BLaER1 treated with 17β-estradiol and CSF1 and Interleukin-3, amounts not matched to agents 10 nM and 100 nM (cell line): Measurements from ENCODE around the gene PDCD6IP.
"Not testable (repeated sequence)": the region's sequence is repeated elsewhere in the genome, so short reads cannot be mapped to it uniquely, and the experiment has no call there.

Source experiments
- H3K27ac ChIP-seq, 11 experiments: shearing (Covaris generic); formaldehyde crosslinking; 2 replicates each; pipeline ENCODE4 v1.8.1; 2022
- H3K27me3 ChIP-seq, 11 experiments: shearing (Covaris generic); formaldehyde crosslinking; 2 replicates each; pipeline ENCODE4 v1.8.1; 2022
- H3K36me3 ChIP-seq, 11 experiments: shearing (Covaris generic); formaldehyde crosslinking; 2 replicates each; pipeline ENCODE4 v1.8.1; 2022
- H3K4me1 ChIP-seq, 10 experiments: shearing (Covaris generic); formaldehyde crosslinking; 2 replicates each; pipeline ENCODE4 v1.8.1; 2022
- H3K4me2 ChIP-seq, 11 experiments: shearing (Covaris generic); formaldehyde crosslinking; 2 replicates each; pipeline ENCODE4 v1.8.1; 2022
- H3K4me3 ChIP-seq, 10 experiments: shearing (Covaris generic); formaldehyde crosslinking; 2 replicates each; pipeline ENCODE4 v1.8.1; 2022
- H3K9ac ChIP-seq, 11 experiments: shearing (Covaris generic); formaldehyde crosslinking; 2 replicates each; pipeline ENCODE4 v1.8.1; 2022
- H3K9me3 ChIP-seq, 11 experiments: shearing (Covaris generic); formaldehyde crosslinking; replicated peaks in 1 of 11; 2 replicates each; pipeline ENCODE4 v1.8.1; 2022
- H4K20me1 ChIP-seq, 11 experiments: shearing (Covaris generic); formaldehyde crosslinking; 2 replicates each; pipeline ENCODE4 v1.8.1; 2022
- Cebpa-rat ChIP-seq, 11 experiments: shearing (Covaris generic); IDR thresholded peaks; 2 replicates each; pipeline ENCODE4 v1.8.1; 2022

The PDCD6IP gene

DNA sequence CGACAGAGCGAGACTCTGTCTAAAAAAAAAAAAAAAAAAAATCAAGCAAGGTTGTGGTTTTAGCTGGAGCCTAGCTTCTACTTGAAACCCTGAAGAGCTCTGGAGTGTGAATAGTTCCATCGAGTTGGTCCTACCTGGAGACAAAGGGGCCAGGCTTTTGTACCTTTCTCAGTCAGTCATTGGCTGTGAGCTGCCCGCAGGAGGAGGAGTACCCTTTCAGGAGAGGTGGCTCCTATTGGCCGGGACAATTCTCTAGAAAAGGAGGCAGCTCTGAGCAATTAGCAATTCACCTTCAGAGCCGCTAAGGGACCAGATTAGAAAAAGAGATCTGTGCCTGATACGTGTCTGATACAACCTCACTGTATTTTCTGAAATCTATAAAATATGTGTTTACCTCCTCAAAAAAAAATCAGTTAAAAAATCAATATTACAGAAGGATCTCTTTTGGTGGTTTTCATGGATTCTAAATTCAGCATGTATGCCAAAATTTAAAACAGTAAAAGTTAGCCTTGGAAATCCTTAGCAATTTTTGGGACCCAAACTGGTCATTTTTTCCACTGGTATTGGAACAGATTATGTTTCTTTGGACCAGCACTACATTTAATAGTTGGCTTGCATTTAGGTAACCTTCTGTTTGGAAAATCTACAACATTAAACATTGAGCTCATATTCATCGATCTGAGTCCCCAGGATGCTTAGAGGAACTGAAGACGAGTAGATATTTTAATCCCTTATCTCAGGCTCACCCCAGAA lies 29.7 kb upstream of the PDCD6IP start:
- H3K4me3 ChIP-seq, result no peak overlapping the region

DNA sequence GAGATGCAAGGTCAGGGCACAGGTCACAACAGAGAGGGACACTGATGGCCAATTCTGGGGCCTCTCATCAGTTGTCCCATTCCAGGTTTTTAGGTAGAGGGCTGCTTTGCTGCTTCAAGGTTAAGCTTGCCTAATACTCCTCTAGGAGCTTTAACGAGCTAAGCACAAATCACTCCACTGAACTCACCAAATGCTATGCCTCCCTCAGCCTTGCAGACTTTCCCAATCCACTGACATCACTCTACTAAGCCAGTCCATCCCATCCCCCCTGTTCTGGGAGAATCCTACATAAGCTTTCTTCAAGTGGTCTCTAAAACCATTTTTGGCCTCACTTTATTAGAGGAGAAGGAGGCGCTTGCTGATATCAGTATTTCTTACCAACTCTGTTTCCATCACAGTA lies 24.8 kb upstream of the PDCD6IP start:
- no peak overlapping the region for H3K27ac ChIP-seq
- no peaks in the 10 kb centered on the region for H3K4me1 ChIP-seq

More for the DNA sequence above, 29.7 kb upstream of the PDCD6IP start:
- H3K36me3 ChIP-seq, result no peaks in the 10 kb centered on the region
- H3K9ac ChIP-seq, result no peak overlapping the region
- no peaks in the 10 kb centered on the region for H4K20me1 ChIP-seq
- H3K27me3 ChIP-seq, result no peaks in the 10 kb centered on the region
- TF ChIP-seq Cebpa-rat (IDR thresholded peaks at IDR 0.05), result no peak
- no peaks in the 10 kb centered on the region for H3K4me1 ChIP-seq
- no peaks in the 10 kb centered on the region for H3K9me3 ChIP-seq
- H3K4me2 ChIP-seq, result no peak overlapping the region
- no peak overlapping the region for H3K27ac ChIP-seq

DNA sequence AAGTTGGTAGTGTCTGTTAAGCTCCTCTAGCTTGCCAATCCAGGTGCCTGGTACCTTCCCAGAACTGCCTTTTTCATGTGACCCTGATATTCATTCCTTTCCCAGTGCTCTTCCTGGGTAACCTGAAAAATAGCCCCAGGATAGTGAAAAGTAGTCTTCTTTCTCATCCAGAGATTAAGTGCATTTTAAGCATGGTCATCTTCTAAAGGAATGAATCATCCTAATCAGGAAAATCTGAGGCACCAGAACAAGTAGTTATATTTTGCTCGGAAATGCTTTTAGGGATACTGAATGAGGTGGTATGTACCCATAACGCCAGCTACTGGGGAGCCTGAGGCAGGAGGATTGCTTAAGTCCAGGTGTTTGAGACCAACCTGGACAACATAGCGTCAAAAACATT lies 23.1 kb upstream of the PDCD6IP start:
- Histone ChIP-seq H3K4me2 (no peak overlapping the region), H3K4me1 (no peaks in the 10 kb centered on the region), H3K9me3 (no peaks in the 10 kb centered on the region), H3K9ac (no peak overlapping the region), H3K36me3 (no peaks in the 10 kb centered on the region), H3K27ac (no peak overlapping the region), H3K27me3 (no peaks in the 10 kb centered on the region), H4K20me1 (no peaks in the 10 kb centered on the region), H3K4me3 (no peak overlapping the region)
- TF ChIP-seq Cebpa-rat (IDR thresholded peaks at IDR 0.05), result no peak

More for the DNA sequence above, 24.8 kb upstream of the PDCD6IP start:
- no peak for TF ChIP-seq Cebpa-rat (IDR thresholded peaks at IDR 0.05)
- H4K20me1 ChIP-seq, result no peaks in the 10 kb centered on the region
- no peaks in the 10 kb centered on the region for H3K27me3 ChIP-seq
- no peak overlapping the region for H3K4me3 ChIP-seq
- H3K4me2 ChIP-seq, result no peak overlapping the region
- no peaks in the 10 kb centered on the region for H3K9me3 ChIP-seq
- H3K36me3 ChIP-seq, result no peaks in the 10 kb centered on the region
- no peak overlapping the region for H3K9ac ChIP-seq

DNA sequence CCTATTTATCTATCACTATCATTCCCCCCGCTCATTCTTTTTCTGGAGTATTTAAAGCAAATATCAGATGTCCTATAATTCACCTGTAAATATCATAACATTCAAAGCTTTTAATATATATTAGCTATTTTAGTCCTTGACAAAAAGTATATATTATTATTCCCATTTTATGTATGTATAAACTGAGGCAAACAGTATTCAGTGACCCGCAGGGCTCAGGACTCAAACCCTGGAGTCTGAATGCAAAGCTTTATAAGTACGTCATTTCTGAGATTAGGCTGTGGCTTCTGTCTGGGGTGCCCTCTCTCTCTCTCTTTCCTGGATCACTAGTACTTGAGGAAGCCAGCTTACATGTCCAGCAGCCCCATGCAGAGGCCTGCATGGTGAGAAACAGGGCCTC lies 20.4 kb upstream of the PDCD6IP start:
- H3K27me3 ChIP-seq, result no peaks in the 10 kb centered on the region
- no peaks in the 10 kb centered on the region for H3K4me1 ChIP-seq
- no peaks in the 10 kb centered on the region for H3K36me3 ChIP-seq
- H3K27ac ChIP-seq, result no peak overlapping the region
- no peaks in the 10 kb centered on the region for H3K9me3 ChIP-seq
- H3K4me3 ChIP-seq, result no peak overlapping the region
- no peak overlapping the region for H3K4me2 ChIP-seq
- H3K9ac ChIP-seq, result no peak overlapping the region
- TF ChIP-seq Cebpa-rat (IDR thresholded peaks at IDR 0.05), result no peak
- H4K20me1 ChIP-seq, result no peaks in the 10 kb centered on the region

DNA sequence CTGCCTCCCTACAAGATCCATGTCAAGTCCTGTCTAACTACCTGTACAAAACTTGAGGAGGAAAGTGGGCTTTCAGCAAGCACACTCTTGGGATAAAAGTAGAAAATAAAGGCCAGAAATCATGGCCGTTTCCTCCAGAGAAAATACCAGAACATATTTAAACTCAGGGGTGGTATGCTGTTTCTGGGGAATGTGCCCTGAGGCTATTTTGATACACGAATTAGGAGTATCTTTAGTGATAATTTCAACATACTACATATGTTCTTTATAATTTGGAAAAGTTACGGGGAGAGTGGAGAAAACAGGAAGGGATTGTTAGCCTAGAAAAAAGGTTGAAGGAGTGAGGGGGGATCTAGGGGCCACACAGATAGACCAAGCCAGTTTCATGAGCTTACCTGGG lies 18.7 kb upstream of the PDCD6IP start:
- Histone ChIP-seq H4K20me1 (no peaks in the 10 kb centered on the region), H3K9me3 (no peaks in the 10 kb centered on the region), H3K4me3 (no peak overlapping the region), H3K27me3 (no peaks in the 10 kb centered on the region), H3K27ac (no peak overlapping the region), H3K4me2 (no peak overlapping the region), H3K4me1 (no peaks in the 10 kb centered on the region), H3K9ac (no peak overlapping the region), H3K36me3 (no peaks in the 10 kb centered on the region)
- no peak for TF ChIP-seq Cebpa-rat (IDR thresholded peaks at IDR 0.05)

DNA sequence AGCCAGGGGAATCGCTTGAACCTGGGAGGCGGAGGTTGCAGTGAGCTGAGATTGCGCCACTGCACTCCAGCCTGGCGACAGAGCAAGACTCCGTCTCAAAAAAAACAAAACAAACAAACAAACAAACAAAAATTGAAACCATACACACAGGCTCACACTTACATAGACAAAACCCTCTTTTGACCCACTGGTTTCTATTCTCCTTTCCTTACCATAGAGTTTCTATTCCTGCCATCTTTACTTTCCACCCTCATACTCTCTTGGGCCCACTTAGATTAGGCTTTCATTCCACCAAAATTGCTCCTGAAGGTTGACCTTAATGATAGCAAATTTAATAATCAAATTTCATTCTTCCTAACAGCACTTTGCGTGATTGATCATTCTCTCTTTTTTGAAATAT lies 17.0 kb upstream of the PDCD6IP start:
- not testable (repeated sequence) for H3K4me3 ChIP-seq, H3K27ac ChIP-seq, H3K4me1 ChIP-seq, H3K9ac ChIP-seq, H3K27me3 ChIP-seq, H3K4me2 ChIP-seq, H3K9me3 ChIP-seq, H4K20me1 ChIP-seq, H3K36me3 ChIP-seq

DNA sequence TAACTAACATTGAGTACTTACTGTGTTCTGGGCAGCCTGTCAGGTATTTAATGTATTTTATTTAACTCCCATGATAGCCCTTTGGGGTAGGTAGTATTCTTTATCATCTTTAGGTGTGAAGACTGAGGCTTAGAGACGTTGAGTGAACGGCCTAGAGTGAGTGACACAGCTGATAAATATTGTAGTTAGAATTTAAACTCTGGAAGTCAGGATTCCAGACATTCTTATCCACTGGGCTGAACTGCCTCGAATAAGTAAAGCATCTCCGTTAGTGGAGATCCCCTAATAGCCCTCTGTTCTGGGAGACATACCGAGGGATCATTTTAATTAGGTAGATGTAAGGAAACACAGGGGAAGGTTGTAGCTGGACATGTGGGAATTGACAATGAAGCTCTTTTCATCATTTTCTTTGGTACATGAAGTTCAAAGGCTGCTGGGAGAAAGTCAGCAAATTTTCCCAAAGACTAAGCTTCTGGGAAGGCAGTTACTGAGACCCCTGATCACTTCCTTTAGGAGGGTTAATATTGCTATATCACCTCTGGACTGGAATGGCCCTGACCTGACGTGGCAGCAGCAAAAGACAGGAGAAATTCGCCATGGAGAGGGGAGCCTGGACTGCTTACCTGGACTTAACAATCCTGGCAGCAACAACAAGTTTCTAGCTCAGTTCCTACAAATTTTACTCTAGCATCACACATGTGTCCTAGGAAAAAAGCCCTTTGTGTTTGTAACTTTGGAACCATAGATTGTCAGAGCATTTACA lies 11.7 kb upstream of the PDCD6IP start:
- Histone ChIP-seq H3K36me3 (no peaks in the 10 kb centered on the region), H3K9me3 (no peaks in the 10 kb centered on the region), H3K27me3 (no peaks in the 10 kb centered on the region), H3K4me2 (peak overlapping the region in 10 of 11 experiments; percentile 30 to 83 (median 50); a peak in 18 of 22 replicates), H3K4me1 (peaks cover 0 to 21% (median 4%) of the 10 kb centered on the region in 10 experiments; a peak in 11 of 20 replicates), H4K20me1 (no peaks in the 10 kb centered on the region), H3K4me3 (peak overlapping the region in 1 of 10 experiments; percentile 6; a peak in 1 of 20 replicates), H3K9ac (no peak overlapping the region; a peak in 1 of 22 replicates), H3K27ac (no peak overlapping the region)
- TF ChIP-seq Cebpa-rat (IDR thresholded peaks at IDR 0.05), result no peak

DNA sequence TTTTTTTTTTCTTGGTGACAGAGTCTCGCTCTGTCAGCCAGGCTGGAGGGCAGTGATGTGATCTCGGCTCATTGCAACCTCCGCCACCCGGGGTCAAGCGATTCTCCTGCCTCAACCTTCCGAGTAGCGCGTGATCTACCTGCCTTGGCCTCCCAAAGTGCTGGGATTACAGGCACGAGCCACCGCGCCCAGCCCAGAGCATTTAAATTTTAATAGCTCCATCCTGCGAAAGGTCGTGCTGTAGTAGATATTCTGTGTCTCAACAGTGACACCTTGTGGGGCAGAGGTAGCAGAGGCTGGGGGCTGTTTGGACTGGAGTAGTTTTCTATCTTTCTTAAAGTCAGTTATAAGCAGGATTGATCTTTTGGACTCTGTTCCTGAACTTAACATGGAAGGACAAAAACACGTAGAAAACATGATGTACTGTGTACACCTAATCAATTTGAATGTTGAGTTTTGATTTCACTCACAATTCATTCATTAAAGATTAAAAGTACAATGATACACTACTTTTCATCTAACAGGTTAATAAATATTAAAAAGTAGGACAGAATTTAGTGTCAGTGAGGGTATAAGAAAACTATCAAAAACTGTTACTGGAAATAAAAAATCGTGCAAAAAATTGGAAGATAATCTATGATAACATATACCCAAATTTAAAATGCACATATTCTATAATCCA lies 11.0 kb upstream of the PDCD6IP start:
- Histone ChIP-seq H3K9ac (no peak overlapping the region; a peak in 1 of 22 replicates), H3K4me3 (peak overlapping the region in 1 of 10 experiments; percentile 6; a peak in 1 of 20 replicates), H3K4me1 (peaks cover 0 to 28% (median 5%) of the 10 kb centered on the region in 10 experiments; a peak in 11 of 20 replicates), H3K4me2 (peak overlapping the region in 10 of 11 experiments; percentile 30 to 83 (median 50); a peak in 18 of 22 replicates), H4K20me1 (no peaks in the 10 kb centered on the region), H3K27me3 (no peaks in the 10 kb centered on the region), H3K9me3 (no peaks in the 10 kb centered on the region), H3K27ac (no peak overlapping the region), H3K36me3 (no peaks in the 10 kb centered on the region)
- TF ChIP-seq Cebpa-rat (IDR thresholded peaks at IDR 0.05), result no peak

DNA sequence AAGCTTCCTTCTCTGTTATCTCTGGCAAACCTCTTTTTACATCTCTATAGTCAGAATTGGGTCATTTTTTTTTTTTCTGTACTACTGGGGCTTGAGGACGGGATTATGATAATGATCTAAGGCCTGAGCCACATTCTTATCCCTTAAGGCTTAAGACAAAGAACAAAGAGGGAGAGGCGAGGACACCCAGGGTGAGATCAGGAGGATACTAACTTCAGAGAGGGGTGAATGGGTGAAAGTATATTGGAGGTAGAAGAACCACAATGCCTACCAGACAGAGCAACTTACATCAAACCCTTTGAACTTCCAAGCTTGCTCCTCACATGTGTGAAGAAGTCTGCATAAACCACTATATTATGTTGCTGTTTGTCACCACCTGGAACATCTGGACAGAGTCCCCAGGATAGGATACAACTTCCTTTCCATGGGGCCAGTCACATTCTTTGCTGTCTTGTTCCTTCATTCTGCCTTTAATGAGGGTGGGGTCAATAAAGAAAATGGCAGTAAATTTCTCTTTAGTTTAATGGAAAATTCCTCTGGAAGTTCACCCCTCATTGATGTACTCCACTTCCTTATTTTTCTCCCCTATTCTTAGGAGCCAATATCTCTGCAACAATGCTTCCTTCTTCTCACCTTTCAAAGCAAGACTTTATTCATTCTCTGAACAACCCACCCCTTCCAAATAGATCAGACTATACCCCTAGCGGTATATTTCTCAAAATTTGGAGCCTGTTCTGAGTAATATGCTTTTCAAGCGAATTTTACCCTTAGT lies 9.1 kb upstream of the PDCD6IP start:
- Histone ChIP-seq H3K4me3 (no peak overlapping the region), H3K4me2 (peak overlapping the region in 2 of 11 experiments; percentile 14 to 19; a peak in 1 of 22 replicates), H3K36me3 (no peaks in the 10 kb centered on the region), H3K4me1 (peaks cover 0 to 28% (median 5%) of the 10 kb centered on the region in 10 experiments; a peak in 11 of 20 replicates), H3K27ac (no peak overlapping the region), H4K20me1 (no peaks in the 10 kb centered on the region), H3K9me3 (no peaks in the 10 kb centered on the region), H3K9ac (no peak overlapping the region), H3K27me3 (no peaks in the 10 kb centered on the region)
- TF ChIP-seq Cebpa-rat (IDR thresholded peaks at IDR 0.05), result no peak
